ENCODE results near the gene CDON. TPM values are rescaled to one million over a fixed set of nuclear protein-coding genes. Genes with fewer than 3 reads are reported as not detected.

CDON gene
- total and polyA plus RNA-seq, 2 of the 13 experiments (the other 11 are each of a cell fraction or from before 2014, with no cell fraction given) = 9.6 to 12.8 TPM

GRCh38 chr11:126062679-126063506 is at the start of gene CDON (continued):
- no peak for TF ChIP-seq ATF6 (CRISPR knock-in tag; conservative IDR thresholded peaks at IDR 0.05)
- no peak for TF ChIP-seq NFIB (CRISPR knock-in tag; IDR thresholded peaks at IDR 0.05; ENCODE audit: borderline replicate concordance)
- no peak for TF ChIP-seq ZNF674 (CRISPR knock-in tag; IDR thresholded peaks at IDR 0.05; ENCODE audit: low read depth)
- TF ChIP-seq NR2F2 (IDR thresholded peaks at IDR 0.05; ENCODE audit: borderline replicate concordance, low read depth) = no peak
- TF ChIP-seq USF2 (IDR thresholded peaks at IDR 0.05; ENCODE audit: low read depth, low read length) = 0 out of 2 replicates have a peak, but pooled peaks have one; percentile 7
- TF ChIP-seq USF2 (CRISPR knock-in tag; IDR thresholded peaks at IDR 0.05; ENCODE audit: borderline replicate concordance) = no peak
- no peak for TF ChIP-seq STAT6 (CRISPR knock-in tag; IDR thresholded peaks at IDR 0.05; ENCODE audit: borderline replicate concordance)
- TF ChIP-seq AGO1 (IDR thresholded peaks at IDR 0.05; ENCODE audit: low read depth, low read length, poor library complexity, severe bottlenecking) = no peak
- TF ChIP-seq ATAD3A (CRISPR knock-in tag; IDR thresholded peaks at IDR 0.05) = no peak
- no peak for TF ChIP-seq RORA (CRISPR knock-in tag; IDR thresholded peaks at IDR 0.05)
- TF ChIP-seq MYNN (CRISPR knock-in tag; IDR thresholded peaks at IDR 0.05; ENCODE audit: low read depth) = no peak
- no peak for TF ChIP-seq ZNF546 (CRISPR knock-in tag; conservative IDR thresholded peaks at IDR 0.05)
- TF ChIP-seq DPF2 (CRISPR knock-in tag; IDR thresholded peaks at IDR 0.05; ENCODE audit: borderline replicate concordance, low read depth) = no peak
- peak; percentile 27; the same call in 1 of the 2 replicates for TF ChIP-seq FOSL2 (CRISPR knock-in tag; IDR thresholded peaks at IDR 0.05)
- peak; percentile 64 for TF ChIP-seq SALL2 (CRISPR knock-in tag; IDR thresholded peaks at IDR 0.05)
- no peak for TF ChIP-seq ZZZ3 (CRISPR knock-in tag; IDR thresholded peaks at IDR 0.05; ENCODE audit: borderline replicate concordance)
- TF ChIP-seq ZBTB3 (CRISPR knock-in tag; IDR thresholded peaks at IDR 0.05; ENCODE audit: borderline replicate concordance, low read depth) = no peak
- TF ChIP-seq CREM (IDR thresholded peaks at IDR 0.05) = 0 out of 2 replicates have a peak, but pooled peaks have one; percentile 11
- no peak for TF ChIP-seq CREM (CRISPR knock-in tag; IDR thresholded peaks at IDR 0.05)
- TF ChIP-seq HOXA3 (CRISPR knock-in tag; IDR thresholded peaks at IDR 0.05) = peak; percentile 45; the same call in 1 of the 2 replicates
- TF ChIP-seq PHF20 (CRISPR knock-in tag; IDR thresholded peaks at IDR 0.05) = no peak; the same call in 1 of the 2 replicates
- TF ChIP-seq ELF4 (CRISPR knock-in tag; IDR thresholded peaks at IDR 0.05; ENCODE audit: borderline replicate concordance) = no peak
- no peak for TF ChIP-seq BORCS8-MEF2B (CRISPR knock-in tag; IDR thresholded peaks at IDR 0.05)
- no peak for TF ChIP-seq ZNF138 (CRISPR knock-in tag; IDR thresholded peaks at IDR 0.05; ENCODE audit: low read depth)

Data from HepG2 (cell line).